Measurements from ENCODE around the gene NUDT22. TPM values are rescaled to one million over a fixed set of nuclear protein-coding genes. Genes with fewer than 3 reads are reported as not detected.

NUDT22 gene
- total and polyA plus RNA-seq, 2 of the 4 experiments (the other 2 are of a cell fraction) = 21.3 to 44.6 TPM

DNA sequence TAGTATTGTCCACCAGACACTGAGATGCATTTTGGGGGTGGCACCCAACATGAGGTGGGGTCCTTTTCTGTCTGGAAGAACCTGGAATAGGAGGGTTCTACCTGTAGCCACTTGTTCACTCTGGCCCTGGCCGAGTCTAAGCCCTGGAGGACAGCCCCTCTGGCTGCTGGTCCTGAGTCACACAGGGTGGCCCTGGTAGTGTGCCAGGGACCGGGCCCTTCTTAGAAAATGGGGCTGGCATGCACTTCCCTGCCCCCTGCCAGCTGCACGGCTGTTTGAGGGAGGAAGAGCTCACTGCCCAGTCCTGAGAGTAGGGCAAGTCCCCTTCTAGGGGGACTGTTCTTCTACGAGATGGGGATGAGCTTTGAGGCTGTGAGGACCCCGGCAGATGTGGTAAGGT, 27.4 kb downstream of the NUDT22 start:
- no peak overlapping the region for H2BK20ac ChIP-seq (ENCODE audit: low read depth, low read length)
- H3K23ac ChIP-seq (ENCODE audit: low read depth, low read length) = no peak overlapping the region
- H4K20me1 ChIP-seq (ENCODE audit: insufficient read depth, low read length) = peaks cover 5% of the 10 kb centered on the region; the same call in 1 of the 2 replicates
- ChIA-PET POLR2A (ENCODE audit: unreplicated experiment) (no interaction called here), CTCF (no interaction called here)
- H4K91ac ChIP-seq (ENCODE audit: insufficient read depth, low read depth, low read length) = no peak overlapping the region
- no peak for DNase-seq
- no peak overlapping the region for H3K56ac ChIP-seq (ENCODE audit: extremely low read depth, insufficient read depth, low read length)
- no peak overlapping the region for H2AK5ac ChIP-seq (ENCODE audit: low read depth, low read length)
- ATAC-seq (ENCODE audit: low read depth) = no peak
- in situ Hi-C loops (cut with MboI; ENCODE audit: low sequenced_read_pairs) = no loop called here
- peaks cover 25% of the 10 kb centered on the region for H3K36me3 ChIP-seq (ENCODE audit: control insufficient read depth, insufficient read depth, low read length)
- H3K9me3 ChIP-seq (ENCODE audit: control insufficient read depth, insufficient read depth, low read length) = no peaks in the 10 kb centered on the region
- no peak overlapping the region for H3K9ac ChIP-seq (ENCODE audit: low read depth, low read length)
- no peak overlapping the region for H2BK5ac ChIP-seq (ENCODE audit: low read depth, low read length, poor library complexity, severe bottlenecking)
- H3K27me3 ChIP-seq (ENCODE audit: control insufficient read depth, insufficient read depth, low read length) = no peaks in the 10 kb centered on the region
- intact Hi-C loops (cut with micrococcal nuclease) = no loop called here
- H3K14ac ChIP-seq (replicated peaks; ENCODE audit: low read depth, low read length) = no peak overlapping the region
- no peaks in the 10 kb centered on the region for H3K9me1 ChIP-seq (ENCODE audit: insufficient read depth, low read length)
- no peak overlapping the region for H2BK15ac ChIP-seq (ENCODE audit: low read depth, low read length)
- H2AK9ac ChIP-seq (replicated peaks; ENCODE audit: low read depth, low read length, poor library complexity) = no peak overlapping the region
- TF ChIP-seq NFE2L2 (IDR thresholded peaks at IDR 0.05; ENCODE audit: low read depth, low read length) (no peak), RCOR1 (IDR thresholded peaks at IDR 0.05; ENCODE audit: insufficient replicate concordance, low read length) (no peak), POLR2A (IDR thresholded peaks at IDR 0.05; ENCODE audit: low read depth, low read length) (no peak), SMC3 (IDR thresholded peaks at IDR 0.05; ENCODE audit: low read depth, low read length) (no peak), MXI1 (IDR thresholded peaks at IDR 0.05; ENCODE audit: borderline replicate concordance, low read depth, low read length) (no peak), MAFK (IDR thresholded peaks at IDR 0.05; ENCODE audit: low read depth, low read length) (no peak), FOS (IDR thresholded peaks at IDR 0.05; ENCODE audit: low read depth, low read length) (no peak), RAD21 (IDR thresholded peaks at IDR 0.05; ENCODE audit: low read length) (no peak), CHD1 (IDR thresholded peaks at IDR 0.05; ENCODE audit: low read depth, low read length) (no peak), MAZ (IDR thresholded peaks at IDR 0.05; ENCODE audit: borderline replicate concordance, low read depth, low read length) (no peak), CEBPB (IDR thresholded peaks at IDR 0.05; ENCODE audit: low read depth, low read length) (no peak)
- TF ChIP-seq, protein P1, sequence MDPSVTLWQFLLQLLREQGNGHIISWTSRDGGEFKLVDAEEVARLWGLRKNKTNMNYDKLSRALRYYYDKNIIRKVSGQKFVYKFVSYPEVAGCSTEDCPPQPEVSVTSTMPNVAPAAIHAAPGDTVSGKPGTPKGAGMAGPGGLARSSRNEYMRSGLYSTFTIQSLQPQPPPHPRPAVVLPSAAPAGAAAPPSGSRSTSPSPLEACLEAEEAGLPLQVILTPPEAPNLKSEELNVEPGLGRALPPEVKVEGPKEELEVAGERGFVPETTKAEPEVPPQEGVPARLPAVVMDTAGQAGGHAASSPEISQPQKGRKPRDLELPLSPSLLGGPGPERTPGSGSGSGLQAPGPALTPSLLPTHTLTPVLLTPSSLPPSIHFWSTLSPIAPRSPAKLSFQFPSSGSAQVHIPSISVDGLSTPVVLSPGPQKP (IDR thresholded peaks at IDR 0.05; ENCODE audit: borderline replicate concordance, low read depth, low read length) = no peak
- H2BK120ac ChIP-seq (ENCODE audit: low read depth, low read length) = no peak overlapping the region
- dilution Hi-C loops (cut with HindIII; ENCODE audit: low sequenced_read_pairs, unreplicated experiment) = no loop called here
- no peak overlapping the region for H3K27ac ChIP-seq (ENCODE audit: insufficient read depth, low read length)
- peaks cover 10% of the 10 kb centered on the region for H3K4me1 ChIP-seq (ENCODE audit: control insufficient read depth, insufficient read depth, low read length)
- no peak overlapping the region for H4K8ac ChIP-seq (ENCODE audit: low read depth in 2 of 2, low read length in 2 of 2)
- no peak overlapping the region for H3K4me2 ChIP-seq (ENCODE audit: low read depth, low read length)
- no peak overlapping the region for H2AFZ ChIP-seq (replicated peaks; ENCODE audit: low read length, poor library complexity)
- H4K5ac ChIP-seq (ENCODE audit: low read depth, low read length) = no peak overlapping the region
- H3K4me3 ChIP-seq (ENCODE audit: insufficient read depth, low read depth, low read length) = no peak overlapping the region
- H3K18ac ChIP-seq (ENCODE audit: low read depth, low read length) = no peak overlapping the region
- BruUV-seq (replicated peaks) = no TSS peak
- no peak overlapping the region for H3K4ac ChIP-seq (ENCODE audit: low read depth, low read length)
- peaks cover 8 to 61% of the 10 kb centered on the region in 2 experiments for H3K79me1 ChIP-seq (ENCODE audit: low read depth in 1 of 2, low read length in 2 of 2)
- WGBS, 2 experiments (ENCODE audit: extremely low coverage in 2 of 2, insufficient read length in 1 of 2) = 80% methylated on average over 1 of the region's 5 CpGs; no CpG with 5 or more reads in 1 of the 2 experiments

All from IMR-90 (cell line).